Fibroblast of lung (primary cell): ENCODE results near the gene SUPT7L. TPM values are rescaled to one million over a fixed set of nuclear protein-coding genes. Genes with fewer than 3 reads are reported as not detected.
A peak's percentile ranks its signal among the peaks of the same experiment; 100 is the strongest.

ENCODE experiments used
- DNase-seq, 2 donors: peaks; one replicate each; pipeline versions ENCODE4 v3.0.0 to v3.0.0-alpha.2; 2010; ENCODE audit warnings: low read depth in 2 of 2
- H2AFZ ChIP-seq: 2 replicates; pipeline ENCODE4 v1.5.1; 2012; ENCODE audit warnings: low read length, control low read depth, inconsistent platforms
- H3K27ac ChIP-seq: 2 replicates; pipeline ENCODE4 v1.5.1; 2011; ENCODE audit warnings: low read length, control low read depth; ENCODE audit not compliant: insufficient read depth
- H3K27me3 ChIP-seq: 2 replicates; pipeline ENCODE4 v1.5.1; 2011; ENCODE audit warnings: mild to moderate bottlenecking, low read length; ENCODE audit not compliant: control insufficient read depth, insufficient read depth
- H3K36me3 ChIP-seq: 2 replicates; pipeline ENCODE4 v1.5.1; 2011; ENCODE audit warnings: low read length; ENCODE audit not compliant: control insufficient read depth, insufficient read depth
- H3K4me1 ChIP-seq: 2 replicates; pipeline ENCODE4 v1.5.1; 2011; ENCODE audit warnings: low read length; ENCODE audit not compliant: control insufficient read depth, insufficient read depth; ENCODE audit errors: extremely low read depth
- H3K4me2 ChIP-seq: 2 replicates; pipeline ENCODE4 v1.5.1; 2011; ENCODE audit warnings: low read length, control low read depth; ENCODE audit not compliant: insufficient read depth; ENCODE audit errors: extremely low read depth
- H3K4me3 ChIP-seq, 4 experiments: fragments of 200-600 bp in 1 of 4; sonication (generic) in 1 of 4; replicated peaks in 1 of 4; 2 replicates each; pipeline ENCODE4 v1.5.1; 2011 to 2016; ENCODE audit warnings: low read length in 4 of 4, low read depth in 3 of 4, mild to moderate bottlenecking in 3 of 4, control low read depth in 2 of 4, inconsistent platforms in 1 of 4, mixed read lengths in 1 of 4; ENCODE audit not compliant: insufficient read depth in 1 of 4; ENCODE audit errors: control extremely low read depth in 1 of 4
- H3K79me2 ChIP-seq: 2 replicates; pipeline ENCODE4 v1.5.1; 2012; ENCODE audit warnings: mild to moderate bottlenecking, low read length, inconsistent platforms; ENCODE audit not compliant: control insufficient read depth, insufficient read depth
- H3K9ac ChIP-seq: 2 replicates; pipeline ENCODE4 v1.5.1; 2011; ENCODE audit warnings: mild to moderate bottlenecking, low read length, control low read depth; ENCODE audit not compliant: insufficient read depth
- H3K9me3 ChIP-seq: 2 replicates; pipeline ENCODE4 v1.5.1; 2012; ENCODE audit warnings: low read depth, low read length; ENCODE audit not compliant: control insufficient read depth, insufficient read depth
- H4K20me1 ChIP-seq: 2 replicates; pipeline ENCODE4 v1.5.1; 2011; ENCODE audit warnings: low read length; ENCODE audit not compliant: control insufficient read depth, insufficient read depth; ENCODE audit errors: extremely low read depth
- CTCF ChIP-seq, 2 donors: IDR thresholded peaks in 1 of 2; conservative IDR thresholded peaks in 1 of 2; 1 replicate in 1 of 2; 2 replicates in 1 of 2; pipeline ENCODE4 v1.5.1; 2011 to 2012; ENCODE audit warnings: low read length in 2 of 2, control low read depth in 1 of 2, inconsistent platforms in 1 of 2, low read depth in 1 of 2, mild to moderate bottlenecking in 1 of 2
- EZH2 ChIP-seq: IDR thresholded peaks from 2 replicates; pipeline ENCODE4 v1.5.1; 2012; ENCODE audit warnings: low read length, control low read depth, mild to moderate bottlenecking; ENCODE audit errors: missing control alignments
- polyA plus RNA-seq, 2 donors: library from polyadenylated mRNA; depleted of rRNA in 1 of 2; stranded (reverse) in 1 of 2; unstranded in 1 of 2; fragments of >200 nt; gene quantifications; 2 replicates each; pipeline ENCODE4 v1.2.1, GENCODE V29; 2011 to 2012; ENCODE audit warnings: missing spikeins in 1 of 2
- total RNA-seq: library from RNA; depleted of rRNA; stranded (reverse); fragments of >200 nt; gene quantifications from 2 replicates; pipeline ENCODE4 v1.2.1, GENCODE V29; 2014

The SUPT7L gene
- total and polyA plus RNA-seq, 2 donors (not counting 1 experiment from before 2014, with no cell fraction given): 27.2 to 29.9 TPM

GRCh38 chr2:27615316-27615715, 48.1 kb downstream of the SUPT7L start:
- no peaks in the 10 kb centered on the region for H3K4me1 ChIP-seq
- no peaks in the 10 kb centered on the region for H3K79me2 ChIP-seq
- peaks cover 8% of the 10 kb centered on the region for H3K36me3 ChIP-seq
- H2AFZ ChIP-seq: no peak overlapping the region
- no peaks in the 10 kb centered on the region for H3K9me3 ChIP-seq
- no peak overlapping the region for H3K9ac ChIP-seq
- peak in 1 of 2 donors; percentile 17 for DNase-seq
- H3K4me3 ChIP-seq: no peak overlapping the region
- no peak overlapping the region for H3K27ac ChIP-seq
- no peak overlapping the region for H3K4me2 ChIP-seq
- no peak for TF ChIP-seq CTCF (conservative IDR thresholded peaks at IDR 0.05 in 1 of 2, IDR thresholded peaks at IDR 0.05 in 1 of 2; ENCODE audit: low read depth in 1 of 2, low read length in 2 of 2)
- no peak for TF ChIP-seq EZH2
- no peaks in the 10 kb centered on the region for H4K20me1 ChIP-seq
- no peaks in the 10 kb centered on the region for H3K27me3 ChIP-seq

GRCh38 chr2:27613985-27614384, 49.4 kb downstream of the SUPT7L start:
- H2AFZ ChIP-seq: no peak overlapping the region
- H4K20me1 ChIP-seq: no peaks in the 10 kb centered on the region
- no peak overlapping the region for H3K9ac ChIP-seq
- no peak overlapping the region for H3K27ac ChIP-seq
- no peaks in the 10 kb centered on the region for H3K79me2 ChIP-seq
- TF ChIP-seq CTCF (conservative IDR thresholded peaks at IDR 0.05 in 1 of 2, IDR thresholded peaks at IDR 0.05 in 1 of 2; ENCODE audit: low read depth in 1 of 2, low read length in 2 of 2): no peak
- TF ChIP-seq EZH2: no peak
- no peak for DNase-seq
- H3K4me3 ChIP-seq: no peak overlapping the region
- no peak overlapping the region for H3K4me2 ChIP-seq
- peaks cover 8% of the 10 kb centered on the region for H3K36me3 ChIP-seq
- H3K4me1 ChIP-seq: no peaks in the 10 kb centered on the region
- no peaks in the 10 kb centered on the region for H3K27me3 ChIP-seq
- H3K9me3 ChIP-seq: no peaks in the 10 kb centered on the region

- no peak overlapping the region for H2AFZ ChIP-seq
- H3K4me1 ChIP-seq: no peaks in the 10 kb centered on the region
- no peak overlapping the region for H3K9ac ChIP-seq
- H3K79me2 ChIP-seq: no peaks in the 10 kb centered on the region
- no peak for TF ChIP-seq CTCF (conservative IDR thresholded peaks at IDR 0.05 in 1 of 2, IDR thresholded peaks at IDR 0.05 in 1 of 2; ENCODE audit: low read depth in 1 of 2, low read length in 2 of 2)
- TF ChIP-seq EZH2: no peak
- no peaks in the 10 kb centered on the region for H4K20me1 ChIP-seq
- peak in 1 of 2 donors; percentile 64 for DNase-seq
- no peak overlapping the region for H3K27ac ChIP-seq
- no peak overlapping the region for H3K4me2 ChIP-seq
- H3K4me3 ChIP-seq: no peak overlapping the region
- H3K9me3 ChIP-seq: no peaks in the 10 kb centered on the region
- no peaks in the 10 kb centered on the region for H3K27me3 ChIP-seq
- H3K36me3 ChIP-seq: peaks cover 6% of the 10 kb centered on the region
Measured at GRCh38 chr2:27606611-27607010, 56.8 kb downstream of the SUPT7L start.

Other genes starting within 250 kb of the SUPT7L start
- gene NRBP1, start 235.0 kb downstream of the SUPT7L start, total RNA-seq: 68.1 and 77.5 TPM in 2 replicates
- gene NRBP1, start 235.0 kb downstream of the SUPT7L start, polyA plus RNA-seq: 169 and 192 TPM in 2 replicates
- gene KRTCAP3, start 221.2 kb downstream of the SUPT7L start, total RNA-seq: 0.33 TPM in 1 of 2 replicates, not detected in the other
- 0.12 and 0.22 TPM in 2 replicates for gene KRTCAP3, start 221.2 kb downstream of the SUPT7L start, polyA plus RNA-seq
- gene IFT172, start 173.9 kb downstream of the SUPT7L start, total RNA-seq: 28.5 and 33.0 TPM in 2 replicates
- gene IFT172, start 173.9 kb downstream of the SUPT7L start, polyA plus RNA-seq: 10.9 and 11.2 TPM in 2 replicates
- gene FNDC4, start 168.4 kb downstream of the SUPT7L start, total RNA-seq: 12.8 and 18.3 TPM in 2 replicates
- 9.6 and 15.2 TPM in 2 replicates for gene FNDC4, start 168.4 kb downstream of the SUPT7L start, polyA plus RNA-seq
- 0.26 and 0.50 TPM in 2 replicates for gene GCKR, start 166.8 kb downstream of the SUPT7L start, total RNA-seq
- gene GCKR, start 166.8 kb downstream of the SUPT7L start, polyA plus RNA-seq: 0.16 and 0.35 TPM in 2 replicates
- 16.4 and 23.6 TPM in 2 replicates for gene ZNF512, start 80.6 kb downstream of the SUPT7L start, total RNA-seq
- 31.3 and 36.6 TPM in 2 replicates for gene ZNF512, start 80.6 kb downstream of the SUPT7L start, polyA plus RNA-seq
- gene CCDC121, start 34.6 kb downstream of the SUPT7L start, total RNA-seq: 1.8 and 2.0 TPM in 2 replicates
- gene CCDC121, start 34.6 kb downstream of the SUPT7L start, polyA plus RNA-seq: 1.4 and 1.5 TPM in 2 replicates
- gene GPN1, start 34.6 kb downstream of the SUPT7L start, total RNA-seq: 29.5 and 34.5 TPM in 2 replicates
- 60.9 and 65.1 TPM in 2 replicates for gene GPN1, start 34.6 kb downstream of the SUPT7L start, polyA plus RNA-seq
- gene SLC4A1AP, start 275 bp upstream of the SUPT7L start, total RNA-seq: 25.2 and 28.4 TPM in 2 replicates
- 15.2 and 17.7 TPM in 2 replicates for gene SLC4A1AP, start 275 bp upstream of the SUPT7L start, polyA plus RNA-seq
- 64.5 and 85.9 TPM in 2 replicates for gene MRPL33, start 108.1 kb upstream of the SUPT7L start, total RNA-seq
- 144 and 178 TPM in 2 replicates for gene MRPL33, start 108.1 kb upstream of the SUPT7L start, polyA plus RNA-seq
- 1.3 and 2.6 TPM in 2 replicates for gene RBKS, start 226.8 kb upstream of the SUPT7L start, total RNA-seq
- gene RBKS, start 226.8 kb upstream of the SUPT7L start, polyA plus RNA-seq: 1.3 and 1.6 TPM in 2 replicates
- gene BABAM2, start 227.1 kb upstream of the SUPT7L start, total RNA-seq: 14.4 and 25.6 TPM in 2 replicates
- gene BABAM2, start 227.1 kb upstream of the SUPT7L start, polyA plus RNA-seq: 31.2 and 33.4 TPM in 2 replicates